ENCODE measurements around the gene SLC2A1.

Gene SLC2A1

GRCh38 chr1:42979896-42980800 lies 21.5 kb upstream of the SLC2A1 start:
- DNase-seq, result no peak

- no peak for DNase-seq
Observed at GRCh38 chr1:42979036-42979430, 20.4 kb upstream of the SLC2A1 start.

- no peak for DNase-seq
Observed at GRCh38 chr1:42978317-42979035, 19.8 kb upstream of the SLC2A1 start.

GRCh38 chr1:42977653-42978052 lies 19.0 kb upstream of the SLC2A1 start:
- DNase-seq, result no peak

GRCh38 chr1:42975561-42976225 lies 17.0 kb upstream of the SLC2A1 start:
- DNase-seq, result no peak

- no peak for DNase-seq
Observed at GRCh38 chr1:42974767-42975437, 16.2 kb upstream of the SLC2A1 start.

GRCh38 chr1:42973799-42974198 lies 15.1 kb upstream of the SLC2A1 start:
- no peak for DNase-seq

- no peak for DNase-seq
Observed at GRCh38 chr1:42973286-42973685, 14.6 kb upstream of the SLC2A1 start.

- DNase-seq, result peak; percentile 42
Observed at GRCh38 chr1:42971841-42972291, 13.2 kb upstream of the SLC2A1 start.

- DNase-seq, result no peak
Observed at GRCh38 chr1:42970143-42970542, 11.5 kb upstream of the SLC2A1 start.

- DNase-seq, result no peak
Observed at GRCh38 chr1:42968654-42969053, 10.0 kb upstream of the SLC2A1 start.

- DNase-seq, result no peak
Observed at GRCh38 chr1:42966688-42967612, 8.3 kb upstream of the SLC2A1 start.

GRCh38 chr1:42965378-42965777 lies 6.7 kb upstream of the SLC2A1 start:
- no peak for DNase-seq

GRCh38 chr1:42964044-42964812 lies 5.6 kb upstream of the SLC2A1 start:
- DNase-seq, result no peak

GRCh38 chr1:42963378-42964043 lies 4.8 kb upstream of the SLC2A1 start:
- DNase-seq, result no peak

- peak; percentile 77 for DNase-seq
Observed at GRCh38 chr1:42962641-42963377, 4.1 kb upstream of the SLC2A1 start.

GRCh38 chr1:42961312-42962091 lies 2.8 kb upstream of the SLC2A1 start:
- DNase-seq, result no peak

GRCh38 chr1:42960566-42961311 lies 2.1 kb upstream of the SLC2A1 start:
- no peak for DNase-seq
